ENCODE results near the gene CPEB4. TPM values are rescaled to one million over a fixed set of nuclear protein-coding genes. Genes with fewer than 3 reads are reported as not detected.
A peak's percentile ranks its signal among the peaks of the same experiment; 100 is the strongest.

CPEB4 gene
- total RNA-seq, result 32.4 TPM

DNA sequence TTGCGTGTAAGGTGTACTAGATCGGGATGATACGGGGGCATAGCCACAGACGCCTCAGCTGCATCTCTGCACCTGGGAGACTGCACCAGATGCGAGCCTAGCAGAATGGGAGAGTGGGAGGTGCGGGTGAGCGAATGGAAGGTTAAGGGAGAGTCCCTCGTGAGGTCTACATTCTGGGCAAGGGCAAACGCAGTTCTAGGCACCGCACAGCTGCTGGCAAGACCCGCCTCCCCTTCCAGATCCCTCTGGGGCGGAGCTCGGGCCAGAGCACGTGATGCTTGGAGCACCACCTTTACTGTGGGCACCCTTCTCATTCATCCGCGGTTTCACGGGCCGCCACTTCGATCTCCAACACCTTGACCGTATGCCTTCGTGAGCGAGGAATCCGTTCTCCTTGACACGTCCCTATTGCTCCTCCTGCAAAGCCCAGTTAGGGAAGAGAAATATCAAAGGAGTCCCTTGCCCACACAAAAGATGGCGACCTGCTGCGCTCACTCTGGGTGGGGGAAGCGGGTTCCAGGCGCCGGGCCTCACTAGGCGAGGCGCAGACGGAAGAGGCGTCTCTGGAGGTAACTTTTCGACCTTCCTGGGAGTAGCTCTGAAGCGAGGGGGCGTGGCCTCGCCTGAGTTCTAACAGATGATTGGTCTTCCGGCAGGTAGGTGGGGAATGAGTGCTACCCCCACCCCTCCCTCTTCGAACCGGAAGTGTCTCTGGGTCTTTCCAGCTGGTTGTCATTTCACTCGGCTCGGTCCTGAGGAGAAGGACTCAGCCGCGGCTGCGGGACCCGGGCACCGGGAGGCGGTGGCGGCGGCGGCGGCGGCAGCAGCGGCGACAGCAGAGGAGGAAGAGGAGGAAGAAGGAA is at the start of gene CPEB4:
TSS of gene CPEB4 (plus strand) at position 740 of the 863 bp plus-strand sequence. CDS start 1,385 bp downstream, outside the sequence.
- Histone ChIP-seq H3K4me3 (ENCODE audit: low read length in 3 of 3) (peak within 1 kb of the TSS; percentile 88 to 92 (median 91)), H3K27ac (ENCODE audit: low read depth, low read length) (peak within 1 kb of the TSS; percentile 96), H3K9me3 (ENCODE audit: control insufficient read depth in 3 of 3, low read length in 3 of 3) (no peaks in the 10 kb centered on the region), H3K36me3 (ENCODE audit: control insufficient read depth in 3 of 3, insufficient read depth in 3 of 3, low read length in 3 of 3) (peaks cover 0 to 11% (median 0%) of the 10 kb centered on the region in 3 donors), H3K9ac (ENCODE audit: low read depth in 1 of 3, low read length in 3 of 3) (peak within 1 kb of the TSS; percentile 92 to 95 (median 95)), H3K27me3 (ENCODE audit: control insufficient read depth in 3 of 3, insufficient read depth in 3 of 3, low read length in 3 of 3) (no peaks in the 10 kb centered on the region), H3K4me1 (ENCODE audit: control insufficient read depth in 3 of 3, insufficient read depth in 3 of 3, low read length in 3 of 3) (peaks cover 12 to 16% (median 13%) of the 10 kb centered on the region in 3 donors)

DNA sequence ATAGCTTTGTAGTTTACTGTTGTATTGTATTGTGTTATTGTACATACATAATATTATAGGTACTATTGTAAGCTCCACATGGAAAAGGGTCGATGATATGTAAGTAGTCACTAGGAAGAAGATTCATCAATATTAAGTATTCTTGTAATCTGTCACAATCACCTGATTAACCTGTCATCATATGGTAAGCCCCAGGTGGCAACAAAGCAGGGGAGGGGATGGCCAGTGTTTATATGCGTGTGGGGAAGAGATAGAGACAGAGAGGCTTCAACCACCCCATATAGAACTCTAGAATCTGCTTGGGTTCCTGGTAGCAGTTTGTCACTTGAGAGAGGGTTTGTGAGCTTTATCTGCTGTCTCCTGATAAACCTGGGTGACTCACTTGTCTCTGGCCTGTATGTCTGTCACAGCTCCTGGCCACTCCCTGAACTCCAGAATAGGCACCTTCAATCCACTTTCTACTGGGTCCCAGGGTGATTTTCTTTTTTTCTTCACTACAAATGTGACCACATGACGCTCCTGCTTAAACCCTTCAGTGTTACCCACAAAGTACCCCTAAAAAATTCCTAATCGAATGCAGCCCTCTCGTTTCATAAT is 48.9 kb upstream of the CPEB4 start:
- H3K4me3 ChIP-seq (ENCODE audit: low read length in 3 of 3), result no peak overlapping the region
- H3K4me1 ChIP-seq (ENCODE audit: control insufficient read depth in 3 of 3, insufficient read depth in 3 of 3, low read length in 3 of 3), result peaks cover 18 to 31% (median 23%) of the 10 kb centered on the region in 3 donors
- H3K9ac ChIP-seq (ENCODE audit: low read depth in 1 of 3, low read length in 3 of 3), result no peak overlapping the region
- no peak overlapping the region for H3K27ac ChIP-seq (ENCODE audit: low read depth, low read length)
- no peaks in the 10 kb centered on the region for H3K36me3 ChIP-seq (ENCODE audit: control insufficient read depth in 3 of 3, insufficient read depth in 3 of 3, low read length in 3 of 3)
- no peaks in the 10 kb centered on the region for H3K9me3 ChIP-seq (ENCODE audit: control insufficient read depth in 3 of 3, low read length in 3 of 3)
- no peaks in the 10 kb centered on the region for H3K27me3 ChIP-seq (ENCODE audit: control insufficient read depth in 3 of 3, insufficient read depth in 3 of 3, low read length in 3 of 3)

DNA sequence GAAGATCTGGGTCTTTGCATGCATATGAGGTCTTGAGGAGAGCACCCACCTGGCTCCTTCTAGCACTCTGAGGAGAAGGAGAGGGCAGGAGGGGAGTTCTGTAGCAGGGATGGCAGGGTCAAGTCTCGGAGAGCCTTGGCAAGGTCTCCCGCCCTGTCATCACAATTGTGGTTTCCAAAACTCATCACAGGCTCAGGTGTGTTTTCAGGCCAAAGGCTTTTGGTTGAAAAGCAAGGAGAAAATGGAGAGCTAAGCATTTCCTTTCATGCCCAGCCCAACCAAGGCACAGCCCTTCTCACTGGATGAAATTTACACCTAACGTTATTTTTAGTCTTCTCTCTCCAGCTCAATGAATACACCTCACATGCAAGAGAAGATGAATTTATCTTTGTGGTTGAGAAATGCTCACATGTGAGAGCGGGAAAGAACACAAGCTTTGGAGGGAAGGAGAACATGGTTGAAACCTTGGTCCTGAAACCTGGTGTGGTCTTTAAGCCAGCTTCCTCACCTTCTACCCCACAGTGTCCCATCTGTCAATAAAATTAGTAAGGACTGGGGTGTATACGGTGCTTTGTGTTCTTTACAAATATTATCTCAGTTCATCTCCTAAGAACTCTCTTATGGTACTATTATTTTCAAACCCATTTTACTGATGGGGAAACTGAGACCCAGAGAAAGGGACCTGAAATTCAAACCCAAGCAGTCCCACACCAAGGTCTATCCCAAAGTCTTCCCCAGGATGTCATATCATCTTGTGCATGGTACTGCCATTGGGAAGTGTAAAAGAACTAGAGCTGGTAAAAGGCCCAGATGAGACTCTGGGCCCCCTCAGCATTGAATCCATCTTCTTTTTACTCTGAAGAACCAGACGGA is 47.8 kb upstream of the CPEB4 start:
- H3K27me3 ChIP-seq (ENCODE audit: control insufficient read depth in 3 of 3, insufficient read depth in 3 of 3, low read length in 3 of 3), result no peaks in the 10 kb centered on the region
- H3K9me3 ChIP-seq (ENCODE audit: control insufficient read depth in 3 of 3, low read length in 3 of 3), result no peaks in the 10 kb centered on the region
- no peak overlapping the region for H3K4me3 ChIP-seq (ENCODE audit: low read length in 3 of 3)
- no peak overlapping the region for H3K27ac ChIP-seq (ENCODE audit: low read depth, low read length)
- H3K36me3 ChIP-seq (ENCODE audit: control insufficient read depth in 3 of 3, insufficient read depth in 3 of 3, low read length in 3 of 3), result no peaks in the 10 kb centered on the region
- H3K4me1 ChIP-seq (ENCODE audit: control insufficient read depth in 3 of 3, insufficient read depth in 3 of 3, low read length in 3 of 3), result peaks cover 11 to 19% (median 14%) of the 10 kb centered on the region in 3 donors
- H3K9ac ChIP-seq (ENCODE audit: low read depth in 1 of 3, low read length in 3 of 3), result no peak overlapping the region

DNA sequence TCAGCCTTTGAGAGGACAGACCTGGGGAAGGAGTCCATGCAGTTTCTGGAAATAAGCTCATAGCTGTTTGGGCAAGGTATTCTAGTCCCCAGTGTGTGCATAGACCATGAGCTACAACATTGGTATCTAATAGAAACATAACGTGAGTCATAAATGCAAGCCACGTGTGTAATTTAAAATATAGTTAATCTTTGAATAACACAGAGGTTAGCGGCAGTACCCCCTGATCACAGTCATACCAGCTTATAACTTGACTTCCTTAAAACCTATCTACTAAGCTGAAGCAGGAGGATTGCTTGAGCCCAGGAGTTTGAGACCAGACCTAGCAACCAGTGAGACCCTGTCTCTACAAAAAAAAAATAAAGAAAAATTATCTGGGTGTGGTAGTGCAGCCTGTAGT is 46.4 kb upstream of the CPEB4 start:
- peaks cover 3 to 11% (median 6%) of the 10 kb centered on the region in 3 donors for H3K4me1 ChIP-seq (ENCODE audit: control insufficient read depth in 3 of 3, insufficient read depth in 3 of 3, low read length in 3 of 3)
- H3K27me3 ChIP-seq (ENCODE audit: control insufficient read depth in 3 of 3, insufficient read depth in 3 of 3, low read length in 3 of 3), result no peaks in the 10 kb centered on the region
- no peak overlapping the region for H3K9ac ChIP-seq (ENCODE audit: low read depth in 1 of 3, low read length in 3 of 3)
- no peaks in the 10 kb centered on the region for H3K36me3 ChIP-seq (ENCODE audit: control insufficient read depth in 3 of 3, insufficient read depth in 3 of 3, low read length in 3 of 3)
- H3K4me3 ChIP-seq (ENCODE audit: low read length in 3 of 3), result no peak overlapping the region
- H3K9me3 ChIP-seq (ENCODE audit: control insufficient read depth in 3 of 3, low read length in 3 of 3), result no peaks in the 10 kb centered on the region
- H3K27ac ChIP-seq (ENCODE audit: low read depth, low read length), result no peak overlapping the region

DNA sequence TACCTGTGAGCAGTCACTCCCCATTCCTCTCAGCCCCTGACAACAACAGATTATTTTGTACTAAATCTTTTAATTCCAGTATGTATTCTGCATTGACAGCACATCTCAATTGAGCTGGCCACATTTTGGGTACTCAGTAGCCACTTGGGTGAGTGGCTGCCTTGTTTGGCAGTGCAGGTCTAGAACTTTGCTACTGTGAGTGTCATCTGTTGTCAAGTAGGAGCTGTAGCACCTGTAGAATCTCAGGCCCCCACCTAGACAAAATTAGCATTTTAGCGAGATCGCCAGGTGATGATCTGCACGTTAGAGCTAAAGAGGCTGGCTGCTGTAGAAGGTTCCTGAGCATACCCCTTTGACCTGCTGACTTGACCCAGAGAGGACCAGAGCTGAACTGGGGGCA is 44.4 kb upstream of the CPEB4 start:
- H3K4me1 ChIP-seq (ENCODE audit: control insufficient read depth in 3 of 3, insufficient read depth in 3 of 3, low read length in 3 of 3), result peaks cover 3 to 11% (median 6%) of the 10 kb centered on the region in 3 donors
- no peaks in the 10 kb centered on the region for H3K27me3 ChIP-seq (ENCODE audit: control insufficient read depth in 3 of 3, insufficient read depth in 3 of 3, low read length in 3 of 3)
- peaks cover 0 to 2% (median 0%) of the 10 kb centered on the region in 3 donors for H3K9me3 ChIP-seq (ENCODE audit: control insufficient read depth in 3 of 3, low read length in 3 of 3)
- H3K9ac ChIP-seq (ENCODE audit: low read depth in 1 of 3, low read length in 3 of 3), result no peak overlapping the region
- no peaks in the 10 kb centered on the region for H3K36me3 ChIP-seq (ENCODE audit: control insufficient read depth in 3 of 3, insufficient read depth in 3 of 3, low read length in 3 of 3)
- H3K4me3 ChIP-seq (ENCODE audit: low read length in 3 of 3), result no peak overlapping the region
- H3K27ac ChIP-seq (ENCODE audit: low read depth, low read length), result no peak overlapping the region

DNA sequence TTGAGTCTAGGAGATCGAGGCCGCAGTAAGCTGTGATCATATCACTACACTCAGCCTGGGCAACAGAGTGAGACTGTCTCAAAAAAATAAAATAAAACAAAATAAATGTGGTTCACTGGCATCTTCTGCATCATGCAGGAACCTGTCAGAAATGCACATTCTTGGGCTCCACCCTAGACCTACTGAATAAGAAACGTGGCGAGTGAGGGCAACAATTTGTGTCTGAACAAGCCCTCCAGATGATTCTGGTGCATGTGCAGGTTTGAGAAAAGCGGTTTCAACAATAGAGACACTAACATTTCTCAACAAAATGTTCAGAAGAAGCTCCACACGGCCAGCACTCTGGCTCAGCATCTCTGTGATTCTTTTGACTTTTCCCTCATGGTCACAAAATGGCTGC is 42.8 kb upstream of the CPEB4 start:
- H3K27me3 ChIP-seq (ENCODE audit: control insufficient read depth in 3 of 3, insufficient read depth in 3 of 3, low read length in 3 of 3), result no peaks in the 10 kb centered on the region
- no peak overlapping the region for H3K4me3 ChIP-seq (ENCODE audit: low read length in 3 of 3)
- no peaks in the 10 kb centered on the region for H3K36me3 ChIP-seq (ENCODE audit: control insufficient read depth in 3 of 3, insufficient read depth in 3 of 3, low read length in 3 of 3)
- H3K9ac ChIP-seq (ENCODE audit: low read depth in 1 of 3, low read length in 3 of 3), result no peak overlapping the region
- peaks cover 0 to 6% (median 0%) of the 10 kb centered on the region in 3 donors for H3K9me3 ChIP-seq (ENCODE audit: control insufficient read depth in 3 of 3, low read length in 3 of 3)
- peaks cover 0 to 4% (median 3%) of the 10 kb centered on the region in 3 donors for H3K4me1 ChIP-seq (ENCODE audit: control insufficient read depth in 3 of 3, insufficient read depth in 3 of 3, low read length in 3 of 3)
- H3K27ac ChIP-seq (ENCODE audit: low read depth, low read length), result no peak overlapping the region

DNA sequence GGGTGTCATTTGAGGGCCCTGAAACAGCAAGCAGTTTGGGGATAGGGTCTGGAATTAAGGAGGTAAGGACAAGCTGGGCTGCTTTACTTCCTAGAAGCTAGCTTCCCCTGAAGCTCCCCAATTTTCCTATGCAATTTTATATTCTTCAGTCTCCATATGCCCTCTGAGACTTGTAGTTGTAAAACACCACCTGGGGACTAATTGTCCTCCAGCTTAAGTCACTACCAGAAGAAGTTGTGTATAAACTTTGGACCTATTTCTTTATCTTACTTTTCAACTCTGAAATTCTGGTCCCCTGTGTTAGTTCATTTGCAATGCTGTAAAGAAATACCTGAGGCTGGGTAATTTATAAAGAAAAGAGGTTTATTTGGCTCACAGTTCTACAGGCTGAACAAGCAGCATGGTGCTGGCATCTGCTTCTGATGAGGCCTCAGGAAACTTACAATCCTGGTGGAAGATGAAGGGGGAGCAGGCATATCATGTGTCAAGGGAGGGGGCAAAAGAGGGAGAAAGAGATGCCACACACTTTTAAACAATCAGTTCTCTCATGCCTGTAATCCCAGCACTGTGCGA is 41.1 kb upstream of the CPEB4 start:
- no peaks in the 10 kb centered on the region for H3K27me3 ChIP-seq (ENCODE audit: control insufficient read depth in 3 of 3, insufficient read depth in 3 of 3, low read length in 3 of 3)
- H3K4me1 ChIP-seq (ENCODE audit: control insufficient read depth in 3 of 3, insufficient read depth in 3 of 3, low read length in 3 of 3), result no peaks in the 10 kb centered on the region
- no peaks in the 10 kb centered on the region for H3K36me3 ChIP-seq (ENCODE audit: control insufficient read depth in 3 of 3, insufficient read depth in 3 of 3, low read length in 3 of 3)
- no peak overlapping the region for H3K4me3 ChIP-seq (ENCODE audit: low read length in 3 of 3)
- no peak overlapping the region for H3K27ac ChIP-seq (ENCODE audit: low read depth, low read length)
- H3K9me3 ChIP-seq (ENCODE audit: control insufficient read depth in 3 of 3, low read length in 3 of 3), result peaks cover 0 to 6% (median 0%) of the 10 kb centered on the region in 3 donors
- no peak overlapping the region for H3K9ac ChIP-seq (ENCODE audit: low read depth in 1 of 3, low read length in 3 of 3)

DNA sequence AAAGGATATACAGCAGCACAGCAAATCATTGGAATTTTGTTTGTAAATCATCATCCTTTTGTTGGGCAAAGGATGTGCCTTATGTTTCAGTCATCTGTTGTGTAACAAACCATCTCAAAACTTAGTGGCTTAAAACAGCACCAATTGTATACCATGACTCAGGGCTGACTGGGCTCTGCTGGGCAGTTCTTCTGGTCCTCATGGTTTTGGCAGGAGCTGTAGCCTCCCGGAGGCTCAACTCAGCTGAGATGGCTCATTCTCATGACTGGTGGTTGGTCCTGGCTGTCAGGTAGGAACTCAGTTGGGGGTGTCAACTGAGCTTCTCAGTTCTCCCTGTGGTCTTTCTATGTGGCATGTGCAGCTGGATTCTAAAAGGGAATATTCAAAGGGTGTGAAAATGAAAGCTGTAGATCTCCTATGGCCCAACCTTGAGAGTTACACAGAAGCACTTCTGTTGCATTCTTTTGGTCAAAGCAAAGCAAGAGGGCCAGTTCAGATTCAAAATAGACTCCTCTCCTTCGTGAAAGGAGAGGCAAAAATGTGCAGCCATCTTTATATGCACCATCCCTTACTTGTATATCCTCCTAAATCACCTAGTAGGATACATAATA is 39.1 kb upstream of the CPEB4 start:
- no peak overlapping the region for H3K9ac ChIP-seq (ENCODE audit: low read depth in 1 of 3, low read length in 3 of 3)
- no peaks in the 10 kb centered on the region for H3K4me1 ChIP-seq (ENCODE audit: control insufficient read depth in 3 of 3, insufficient read depth in 3 of 3, low read length in 3 of 3)
- no peak overlapping the region for H3K27ac ChIP-seq (ENCODE audit: low read depth, low read length)
- no peaks in the 10 kb centered on the region for H3K36me3 ChIP-seq (ENCODE audit: control insufficient read depth in 3 of 3, insufficient read depth in 3 of 3, low read length in 3 of 3)
- no peaks in the 10 kb centered on the region for H3K27me3 ChIP-seq (ENCODE audit: control insufficient read depth in 3 of 3, insufficient read depth in 3 of 3, low read length in 3 of 3)
- no peak overlapping the region for H3K4me3 ChIP-seq (ENCODE audit: low read length in 3 of 3)
- peaks cover 0 to 6% (median 0%) of the 10 kb centered on the region in 3 donors for H3K9me3 ChIP-seq (ENCODE audit: control insufficient read depth in 3 of 3, low read length in 3 of 3)

DNA sequence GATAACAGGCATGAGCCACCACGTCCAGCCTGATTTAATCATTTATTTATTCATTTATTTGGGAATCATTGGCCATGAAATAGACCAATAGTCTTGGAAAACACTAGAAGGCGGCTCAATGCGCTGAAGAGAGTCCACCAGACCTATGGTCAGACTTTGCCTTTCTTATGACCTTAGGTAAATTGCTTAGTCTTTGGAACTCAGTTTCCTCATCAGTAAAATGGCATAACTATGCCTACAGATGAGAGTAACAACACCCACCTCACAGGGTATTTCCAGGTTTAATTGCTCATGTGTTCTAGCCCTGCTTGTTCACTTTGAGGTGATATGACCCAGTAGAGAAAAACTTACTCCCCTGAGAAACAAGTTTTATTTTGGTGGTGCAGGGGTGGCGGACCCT is 38.2 kb upstream of the CPEB4 start:
- H3K27ac ChIP-seq (ENCODE audit: low read depth, low read length), result no peak overlapping the region
- H3K4me1 ChIP-seq (ENCODE audit: control insufficient read depth in 3 of 3, insufficient read depth in 3 of 3, low read length in 3 of 3), result no peaks in the 10 kb centered on the region
- no peak overlapping the region for H3K4me3 ChIP-seq (ENCODE audit: low read length in 3 of 3)
- H3K36me3 ChIP-seq (ENCODE audit: control insufficient read depth in 3 of 3, insufficient read depth in 3 of 3, low read length in 3 of 3), result no peaks in the 10 kb centered on the region
- H3K9ac ChIP-seq (ENCODE audit: low read depth in 1 of 3, low read length in 3 of 3), result no peak overlapping the region
- H3K9me3 ChIP-seq (ENCODE audit: control insufficient read depth in 3 of 3, low read length in 3 of 3), result peaks cover 0 to 6% (median 0%) of the 10 kb centered on the region in 3 donors
- H3K27me3 ChIP-seq (ENCODE audit: control insufficient read depth in 3 of 3, insufficient read depth in 3 of 3, low read length in 3 of 3), result no peaks in the 10 kb centered on the region
